NCI-H446 (cell line): Measurements from ENCODE around the gene HOXD4.

Experiments
- DNase-seq, 2 experiments: peaks; one replicate each; lab custom pipeline; 2025; lab: John Stamatoyannopoulos, UW

HOXD4 gene

DNA sequence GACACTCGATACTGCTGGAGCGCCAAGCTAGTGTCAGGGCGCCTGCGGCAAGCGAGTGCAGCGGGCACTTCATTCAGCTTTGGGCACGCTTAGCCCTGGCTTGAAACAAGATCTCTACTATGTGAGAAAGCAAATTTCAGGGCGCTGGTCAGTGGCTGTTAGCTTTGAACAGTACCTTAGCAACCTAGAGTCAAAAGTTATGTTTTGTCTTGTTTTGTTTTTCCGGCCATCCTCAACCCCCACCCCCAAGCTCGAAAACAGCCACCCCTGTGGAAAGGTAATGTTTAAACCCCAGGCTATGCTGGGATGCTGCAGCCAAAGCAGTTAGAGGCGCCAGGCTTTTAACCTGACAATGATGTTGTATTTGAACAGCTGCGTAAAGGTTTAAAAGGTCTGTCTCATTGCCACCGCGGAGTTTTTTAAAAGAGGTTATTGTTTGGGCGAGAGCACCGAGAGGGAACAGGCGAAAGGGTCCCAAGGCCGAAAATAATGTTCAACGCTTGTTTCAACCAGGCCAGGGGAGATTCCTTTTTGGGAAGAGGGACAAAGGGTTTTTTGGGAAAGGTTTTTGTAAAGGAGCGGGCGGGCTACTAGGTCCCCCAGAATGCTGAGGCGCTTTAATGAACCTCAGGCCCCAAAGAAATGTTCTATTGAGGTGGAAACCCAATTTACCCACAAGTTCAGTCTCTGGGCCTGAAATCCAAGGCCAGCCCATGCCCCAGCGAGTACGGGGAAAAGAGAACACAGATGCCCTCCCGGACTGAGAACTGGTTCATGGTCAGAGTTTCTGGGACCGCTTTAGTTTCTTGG, 37.0 kb upstream of the HOXD4 start:
- DNase-seq: no peak

- no peak for DNase-seq
Observed at GRCh38 chr2:176114930-176115625, 36.3 kb upstream of the HOXD4 start.

- DNase-seq: no peak
Observed at GRCh38 chr2:176115883-176116813, 35.2 kb upstream of the HOXD4 start, which contains the start of gene HOXD10. HOXD10 (plus strand) TSS chr2:176116778; CDS start chr2:176116834, 56 bp downstream.

GRCh38 chr2:176117162-176117822, 34.1 kb upstream of the HOXD4 start:
- DNase-seq: no peak

GRCh38 chr2:176117823-176118371, 33.5 kb upstream of the HOXD4 start:
- no peak for DNase-seq

- DNase-seq: peak in 1 of 2 experiments; percentile 15
Observed at GRCh38 chr2:176118601-176119339, 32.6 kb upstream of the HOXD4 start.

GRCh38 chr2:176120364-176121189, 30.8 kb upstream of the HOXD4 start:
- DNase-seq: no peak

GRCh38 chr2:176121190-176122051, 29.9 kb upstream of the HOXD4 start:
- no peak for DNase-seq

GRCh38 chr2:176122052-176122682, 29.2 kb upstream of the HOXD4 start:
- DNase-seq: peak in 1 of 2 experiments; percentile 58

DNA sequence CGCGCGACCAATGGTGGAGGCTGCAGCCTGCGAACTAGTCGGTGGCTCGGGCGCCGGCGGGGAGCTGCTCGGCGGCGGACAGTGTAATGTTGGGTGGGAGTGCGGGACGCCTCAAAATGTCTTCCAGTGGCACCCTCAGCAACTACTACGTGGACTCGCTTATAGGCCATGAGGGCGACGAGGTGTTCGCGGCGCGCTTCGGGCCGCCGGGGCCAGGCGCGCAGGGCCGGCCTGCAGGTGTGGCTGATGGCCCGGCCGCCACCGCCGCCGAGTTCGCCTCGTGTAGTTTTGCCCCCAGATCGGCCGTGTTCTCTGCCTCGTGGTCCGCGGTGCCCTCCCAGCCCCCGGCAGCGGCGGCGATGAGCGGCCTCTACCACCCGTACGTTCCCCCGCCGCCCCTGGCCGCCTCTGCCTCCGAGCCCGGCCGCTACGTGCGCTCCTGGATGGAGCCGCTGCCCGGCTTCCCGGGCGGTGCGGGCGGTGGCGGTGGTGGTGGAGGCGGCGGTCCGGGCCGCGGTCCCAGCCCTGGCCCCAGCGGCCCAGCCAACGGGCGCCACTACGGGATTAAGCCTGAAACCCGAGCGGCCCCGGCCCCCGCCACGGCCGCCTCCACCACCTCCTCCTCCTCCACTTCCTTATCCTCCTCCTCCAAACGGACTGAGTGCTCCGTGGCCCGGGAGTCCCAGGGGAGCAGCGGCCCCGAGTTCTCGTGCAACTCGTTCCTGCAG, 28.5 kb upstream of the HOXD4 start, which contains the start of gene HOXD9:
Gene HOXD9 (plus strand): TSS at position 37 of the 728 bp plus-strand sequence. CDS start 50 bp downstream, at position 87.
- peak in 1 of 2 experiments; percentile 72 for DNase-seq

GRCh38 chr2:176123411-176124109, 27.8 kb upstream of the HOXD4 start:
- no peak for DNase-seq

GRCh38 chr2:176124110-176124946, 27.0 kb upstream of the HOXD4 start:
- no peak for DNase-seq

- DNase-seq: no peak
Observed at GRCh38 chr2:176124947-176125771, 26.2 kb upstream of the HOXD4 start.

DNA sequence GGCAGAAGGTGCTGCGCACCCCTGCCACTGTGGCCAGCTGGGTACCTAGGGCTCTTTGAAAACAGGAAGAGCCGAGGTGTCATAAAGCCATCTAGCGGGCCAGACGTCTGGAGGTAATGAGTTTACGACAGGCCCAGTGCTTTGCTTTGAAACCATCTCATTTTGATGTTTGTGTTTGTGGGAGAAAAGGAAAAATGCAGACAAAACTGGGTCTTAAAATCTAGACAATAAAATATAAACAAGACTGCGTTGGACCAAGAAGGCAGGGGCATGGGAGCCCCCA, 25.6 kb upstream of the HOXD4 start:
- no peak for DNase-seq
